GM21390 (cell line): ENCODE measurements around the gene P2RX4.
"Not testable (repeated sequence)": the region's sequence is repeated elsewhere in the genome, so short reads cannot be mapped to it uniquely, and the experiment has no call there.

ENCODE experiments used
- ATAC-seq: cut with Tn5 transposase; IDR thresholded peaks from one replicate; pipeline ENCODE4 v1.9.1; 2021; ENCODE audit not compliant: unreplicated experiment

Gene P2RX4

DNA sequence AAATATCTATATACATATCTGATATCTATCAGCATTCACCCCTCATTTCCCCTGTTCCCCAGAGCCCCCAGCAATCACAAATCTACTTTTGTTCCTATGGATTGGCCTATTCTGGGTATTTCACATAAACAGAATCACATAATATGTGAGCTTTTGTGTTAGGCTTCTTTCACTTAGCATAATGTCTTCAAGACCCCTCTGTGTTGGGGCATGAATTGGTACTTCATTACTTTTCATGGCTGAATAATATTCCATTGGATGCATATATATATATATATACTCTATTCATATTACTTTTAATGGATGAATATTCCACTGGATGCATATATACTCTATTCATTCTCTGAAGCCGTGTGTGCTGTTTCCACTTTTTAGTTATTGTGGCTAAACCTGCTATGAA lies 57.9 kb downstream of the P2RX4 start:
- ATAC-seq, result no peak

DNA sequence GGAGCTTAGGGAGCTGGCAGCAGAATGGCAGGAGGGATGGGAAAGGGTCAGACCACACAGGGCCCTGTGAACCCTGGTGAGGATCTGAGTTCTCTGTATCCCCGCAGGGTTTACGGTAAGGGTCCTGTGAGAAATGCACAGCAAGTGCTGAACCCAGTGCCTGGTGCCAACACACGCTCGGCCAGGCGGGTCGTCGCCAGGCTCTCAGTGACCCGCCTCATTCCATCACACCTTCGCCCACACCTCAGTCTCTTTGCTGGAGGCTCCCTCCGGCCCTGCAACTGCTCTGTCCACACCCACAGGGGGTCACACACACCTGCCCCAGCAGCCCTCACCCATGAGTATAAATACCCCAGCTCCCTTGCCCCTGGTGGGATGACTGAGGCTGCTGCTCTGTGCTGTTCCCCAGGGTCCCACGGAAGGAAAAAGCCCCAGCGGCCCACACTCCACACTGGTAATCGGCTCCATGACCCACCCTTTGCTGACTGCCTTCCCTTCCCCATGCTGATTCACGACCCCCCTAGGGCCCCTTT lies 63.5 kb downstream of the P2RX4 start:
- no peak for ATAC-seq

DNA sequence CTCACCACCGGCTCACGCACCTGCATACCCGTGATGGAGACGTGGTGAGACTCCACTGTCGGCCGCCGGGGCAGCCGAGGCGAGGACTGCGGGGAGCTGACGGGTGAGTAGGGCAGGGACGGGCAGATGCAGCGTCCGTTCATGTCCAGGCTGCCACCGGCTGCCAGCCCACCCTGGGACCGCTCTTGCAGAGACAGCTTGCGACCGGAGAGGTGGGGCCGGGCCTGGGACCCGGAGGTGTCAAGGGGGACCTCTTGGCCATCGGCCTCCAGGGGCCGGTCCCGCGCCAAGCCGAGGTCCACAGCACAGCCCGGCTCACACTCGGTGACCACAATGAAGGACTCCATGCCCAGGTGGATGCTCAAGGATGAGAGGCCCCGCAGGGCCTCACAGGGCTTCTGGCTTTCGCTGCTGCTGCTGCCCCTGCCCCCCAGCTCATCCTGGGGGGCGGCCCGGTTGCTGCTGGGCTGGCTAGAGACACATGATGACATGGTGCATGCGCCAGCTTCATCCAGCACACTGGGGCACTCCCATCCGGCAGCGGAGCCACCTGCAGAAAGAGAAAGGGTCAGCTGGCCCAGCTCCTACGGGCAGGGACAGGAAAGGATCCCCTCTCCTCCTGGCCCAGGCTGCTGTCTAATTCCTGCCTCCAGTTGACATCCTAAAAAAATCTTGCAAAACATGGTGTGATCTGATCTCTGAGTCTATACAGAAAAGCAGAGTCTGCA lies 64.3 kb downstream of the P2RX4 start:
- no peak for ATAC-seq

DNA sequence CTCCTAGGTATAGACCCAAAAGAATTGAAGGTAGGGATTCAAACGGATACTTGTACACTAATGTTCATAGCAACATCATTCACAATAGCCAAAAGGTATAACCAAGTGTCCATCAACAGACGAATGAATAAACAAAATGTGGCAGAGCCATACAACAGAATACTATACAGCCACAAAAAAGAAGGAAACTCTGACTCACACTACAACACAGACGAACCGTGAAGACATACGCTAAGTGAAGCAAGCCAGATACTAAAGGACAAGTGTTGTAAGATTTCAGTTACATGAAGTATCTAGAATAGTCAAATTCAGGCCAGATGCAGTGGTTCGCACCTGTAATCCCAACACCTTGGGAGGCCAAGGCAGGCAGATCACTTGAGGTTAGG lies 67.4 kb downstream of the P2RX4 start:
- ATAC-seq, result no peak

DNA sequence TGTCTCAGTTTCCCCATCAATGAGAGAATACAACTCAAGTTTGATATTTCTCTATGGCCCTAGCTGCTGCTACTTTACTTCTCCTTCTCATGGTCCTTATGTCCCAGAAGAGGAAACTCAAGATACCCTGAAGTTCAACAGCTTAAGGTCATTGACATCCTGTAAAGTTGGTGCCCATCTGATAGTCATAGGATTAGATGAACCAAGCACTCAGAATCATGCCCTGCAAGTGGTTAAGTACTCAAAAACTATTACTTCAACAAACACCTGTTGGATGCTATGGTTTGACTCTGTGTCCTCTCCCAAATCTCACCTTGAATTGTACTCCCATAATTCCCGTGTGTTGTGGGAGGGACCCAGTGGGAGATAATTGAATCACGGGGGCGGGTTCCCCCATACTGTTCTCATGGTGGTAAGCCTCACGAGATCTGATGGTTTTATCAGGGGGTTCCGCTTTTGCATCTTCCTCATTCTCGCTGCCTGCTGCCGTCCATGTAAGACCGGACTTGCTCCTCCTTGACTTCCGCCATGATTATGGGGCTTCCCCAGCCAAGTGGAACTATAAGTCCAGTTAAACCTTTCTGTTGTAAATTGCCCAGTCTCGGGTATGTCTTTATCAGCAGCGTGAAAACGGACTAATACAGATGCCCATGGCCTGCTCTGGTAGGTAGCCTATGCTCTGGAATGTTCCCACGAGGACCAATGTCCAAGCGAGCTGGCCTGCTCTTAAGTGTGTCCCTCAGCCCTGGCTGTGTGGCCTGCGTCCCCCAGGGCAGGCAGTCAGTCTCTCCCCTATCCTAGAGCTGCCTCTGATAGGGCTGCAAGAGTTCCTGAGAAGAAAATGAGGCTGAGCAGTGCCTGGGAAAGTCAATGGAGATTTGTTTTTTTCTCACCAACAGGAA lies 68.5 kb downstream of the P2RX4 start:
- ATAC-seq, result no peak

DNA sequence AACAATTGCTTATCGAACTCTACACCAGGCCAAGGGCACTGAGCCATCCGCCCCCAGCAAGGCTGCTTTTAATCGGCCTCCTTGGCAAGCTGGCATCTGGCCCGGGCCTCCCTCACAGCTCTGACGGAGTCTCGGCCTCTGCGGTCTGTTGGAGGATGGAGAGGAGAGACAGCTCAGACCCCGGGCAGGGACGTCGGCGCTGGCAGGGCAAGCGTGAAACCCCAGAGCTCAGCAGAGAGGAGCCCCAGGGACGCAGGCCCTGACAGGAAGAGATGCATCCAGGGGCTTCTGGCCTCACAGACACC lies 69.1 kb downstream of the P2RX4 start:
- ATAC-seq, result no peak

DNA sequence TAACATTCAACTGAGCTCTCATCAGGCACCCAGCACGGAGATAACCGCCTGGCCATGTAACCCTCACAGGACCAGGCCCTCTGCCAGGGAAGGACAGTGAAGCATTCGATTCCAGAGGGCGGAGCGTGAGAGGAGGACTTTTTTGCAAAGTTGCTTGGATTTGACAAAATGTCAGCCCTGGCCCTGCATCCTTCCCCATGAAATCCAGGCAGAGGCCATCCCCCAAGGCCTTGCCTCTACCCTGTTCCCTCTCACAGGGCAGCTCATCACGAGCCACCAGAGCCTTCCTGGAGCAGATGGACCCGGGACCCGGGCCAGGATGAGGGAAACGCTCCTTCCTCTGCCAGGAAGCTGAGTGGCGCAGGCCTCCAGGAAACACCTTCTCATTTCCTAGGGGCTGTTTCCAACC lies 69.6 kb downstream of the P2RX4 start:
- no peak for ATAC-seq

DNA sequence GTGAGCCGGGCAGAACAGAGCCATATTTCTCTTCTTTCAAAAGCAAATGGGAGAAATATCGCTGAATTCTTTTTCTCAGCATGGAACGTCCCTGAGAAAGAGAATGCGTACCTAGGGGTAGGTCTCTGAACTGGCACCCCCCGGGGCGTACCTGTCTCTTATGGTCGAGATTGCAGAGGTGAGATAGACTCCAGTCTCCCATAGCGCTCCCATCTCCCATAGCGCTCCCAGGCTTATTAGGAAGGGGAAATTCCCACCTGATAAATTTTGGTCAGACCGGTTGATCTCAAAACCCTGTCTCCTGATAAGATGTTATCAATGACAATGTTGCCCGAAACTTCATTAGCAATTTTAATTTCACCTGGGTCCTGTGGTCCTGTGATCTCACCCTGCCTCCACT lies 70.6 kb downstream of the P2RX4 start:
- ATAC-seq, result not testable (repeated sequence)

DNA sequence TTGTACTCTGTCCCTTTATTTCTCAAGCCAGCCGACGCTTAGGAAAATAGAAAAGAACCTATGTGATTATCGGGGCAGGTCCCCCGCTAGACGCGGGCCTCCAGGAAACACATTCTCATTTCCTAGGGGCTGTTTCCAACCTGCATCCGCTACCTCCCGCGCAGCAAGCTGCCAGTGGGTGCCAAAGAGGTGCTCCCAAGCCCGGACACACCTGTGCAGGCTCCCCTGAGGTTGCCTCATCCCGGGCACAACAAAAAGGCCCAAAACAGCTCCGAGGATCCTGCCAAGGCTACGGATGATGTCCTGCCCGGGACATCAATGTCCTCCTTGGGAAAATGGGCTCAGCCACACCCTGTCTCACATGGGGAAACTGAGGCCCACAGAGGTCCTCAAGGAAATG lies 71.2 kb downstream of the P2RX4 start:
- not testable (repeated sequence) for ATAC-seq

DNA sequence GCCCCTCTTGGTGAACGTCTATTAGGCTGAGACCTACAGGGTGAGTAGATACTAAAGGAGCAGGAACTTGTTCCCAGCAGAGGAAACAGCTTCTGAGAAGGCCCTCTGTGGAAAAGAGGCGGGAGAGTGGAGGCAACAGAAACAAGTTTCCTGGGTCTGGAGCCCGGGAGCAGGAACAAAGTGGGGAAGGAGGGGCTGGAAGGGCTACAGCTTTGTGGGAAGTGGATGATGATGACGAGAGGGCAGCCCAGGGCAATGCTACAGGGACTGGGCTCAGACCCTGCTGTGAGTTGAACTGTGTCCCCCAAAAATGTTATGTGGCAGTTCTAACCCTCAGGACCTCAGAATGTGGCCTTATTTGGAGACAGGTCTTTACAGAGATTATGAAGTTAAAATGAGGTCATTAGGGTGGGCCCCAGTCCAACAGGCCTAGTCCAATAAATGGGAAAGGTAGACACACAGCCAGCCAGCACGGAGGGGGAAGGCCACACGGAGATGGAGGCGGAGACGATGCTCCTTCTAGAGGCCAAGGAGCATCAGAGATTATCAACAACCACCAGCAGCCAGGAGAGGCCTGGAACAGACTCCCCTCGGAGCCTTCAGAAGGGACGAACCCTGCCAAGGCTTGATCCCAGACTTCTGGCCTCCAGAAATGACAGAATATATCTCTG lies 72.3 kb downstream of the P2RX4 start:
- ATAC-seq, result no peak

DNA sequence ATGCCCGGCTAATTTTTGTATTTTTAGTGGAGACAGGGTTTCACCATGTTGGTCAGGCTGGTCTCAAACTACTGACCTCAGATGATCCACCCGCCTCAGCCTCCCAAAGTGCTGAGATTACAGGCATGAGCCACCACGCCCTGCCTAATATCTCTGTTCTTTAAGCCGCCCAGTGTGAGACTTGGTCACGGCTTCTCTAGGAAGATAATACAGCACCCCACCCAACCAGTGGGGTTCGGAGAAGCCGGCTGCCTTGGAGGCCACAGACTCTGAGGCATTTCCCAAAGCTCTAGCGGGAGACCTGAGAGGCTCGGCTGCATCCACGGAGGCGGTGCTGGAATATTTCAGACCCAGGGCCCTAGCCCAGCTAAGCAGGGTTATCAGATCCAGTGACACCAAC lies 73.0 kb downstream of the P2RX4 start:
- ATAC-seq, result not testable (repeated sequence)

DNA sequence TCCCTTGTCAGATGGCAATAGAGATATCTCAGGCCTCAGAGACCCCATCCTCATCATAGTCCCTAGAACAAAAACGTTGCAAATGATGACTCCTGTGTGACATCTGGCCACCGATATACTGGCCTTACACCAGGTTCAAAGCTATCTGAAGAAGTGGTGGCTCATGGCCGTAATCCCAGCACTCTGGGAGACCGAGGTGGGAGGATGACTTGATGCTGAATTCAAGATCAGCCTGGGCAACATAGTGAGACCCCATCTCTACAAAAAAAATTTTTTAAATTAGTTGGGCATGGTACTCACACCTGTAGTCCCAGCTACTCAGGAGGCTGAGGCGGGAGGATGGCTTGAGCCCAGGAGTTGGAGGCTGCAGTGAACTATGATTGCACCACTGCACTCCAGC lies 73.5 kb downstream of the P2RX4 start:
- ATAC-seq, result no peak
